Tibial nerve (tissue), 4 donors: ENCODE data around the gene NRK.

ENCODE experiments used
- EP300 ChIP-seq, 2 donors: sonication (generic); formaldehyde crosslinking; IDR thresholded peaks; one replicate each; pipeline ENCODE4 v1.6.1; 2017; ENCODE audit warnings: antibody characterized with exemption in 2 of 2, mild to moderate bottlenecking in 1 of 2
- POLR2A ChIP-seq, 2 donors: fragments of 450-650 bp; IDR thresholded peaks; one replicate each; pipeline ENCODE4 v1.6.1; 2017; ENCODE audit warnings: antibody characterized with exemption in 2 of 2, mild to moderate bottlenecking in 2 of 2, moderate library complexity in 2 of 2
- TF ChIP-seq, protein P1 (sequence below), 5 experiments: fragments of 200-600 bp in 3 of 5; fragments of 450-650 bp in 2 of 5; sonication (generic) in 3 of 5; IDR thresholded peaks; one replicate each; pipeline ENCODE4 v1.5.1; 2016 to 2019; ENCODE audit warnings: antibody characterized with exemption in 5 of 5, mild to moderate bottlenecking in 3 of 5, moderate library complexity in 2 of 5

DNA sequence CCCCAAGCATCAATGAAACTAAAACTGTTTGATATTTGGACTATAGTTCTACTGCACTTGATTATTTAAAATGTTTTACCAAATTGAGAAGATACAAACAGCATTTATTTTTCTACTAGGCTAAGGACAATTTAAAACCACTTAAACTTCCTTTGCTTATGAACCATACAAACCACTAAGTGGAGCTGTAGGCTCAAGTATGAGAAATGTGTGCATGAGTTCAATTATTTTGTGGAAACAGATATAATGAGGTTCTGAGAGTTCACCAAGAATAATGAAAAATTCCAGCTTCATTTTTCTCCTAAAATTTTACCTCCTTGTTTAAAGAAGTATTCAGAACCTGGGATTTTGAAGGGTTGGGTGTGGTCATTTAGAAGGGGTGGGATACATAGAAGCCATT, 153.0 kb downstream of the NRK start:
- TF ChIP-seq EP300 (IDR thresholded peaks at IDR 0.05) (no peak), POLR2A (IDR thresholded peaks at IDR 0.05) (no peak)
- TF ChIP-seq, protein P1, sequence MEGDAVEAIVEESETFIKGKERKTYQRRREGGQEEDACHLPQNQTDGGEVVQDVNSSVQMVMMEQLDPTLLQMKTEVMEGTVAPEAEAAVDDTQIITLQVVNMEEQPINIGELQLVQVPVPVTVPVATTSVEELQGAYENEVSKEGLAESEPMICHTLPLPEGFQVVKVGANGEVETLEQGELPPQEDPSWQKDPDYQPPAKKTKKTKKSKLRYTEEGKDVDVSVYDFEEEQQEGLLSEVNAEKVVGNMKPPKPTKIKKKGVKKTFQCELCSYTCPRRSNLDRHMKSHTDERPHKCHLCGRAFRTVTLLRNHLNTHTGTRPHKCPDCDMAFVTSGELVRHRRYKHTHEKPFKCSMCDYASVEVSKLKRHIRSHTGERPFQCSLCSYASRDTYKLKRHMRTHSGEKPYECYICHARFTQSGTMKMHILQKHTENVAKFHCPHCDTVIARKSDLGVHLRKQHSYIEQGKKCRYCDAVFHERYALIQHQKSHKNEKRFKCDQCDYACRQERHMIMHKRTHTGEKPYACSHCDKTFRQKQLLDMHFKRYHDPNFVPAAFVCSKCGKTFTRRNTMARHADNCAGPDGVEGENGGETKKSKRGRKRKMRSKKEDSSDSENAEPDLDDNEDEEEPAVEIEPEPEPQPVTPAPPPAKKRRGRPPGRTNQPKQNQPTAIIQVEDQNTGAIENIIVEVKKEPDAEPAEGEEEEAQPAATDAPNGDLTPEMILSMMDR (IDR thresholded peaks at IDR 0.05) = peak in 2 of 5 experiments; percentile 11 to 25
